Psoas muscle (tissue), 8 donors: ENCODE data around the gene PRKCD. TPM values are rescaled to one million over a fixed set of nuclear protein-coding genes. Genes with fewer than 3 reads are reported as not detected.

Source experiments
- ATAC-seq, 4 donors: fragments of 200-7000 bp; cut with Tn5 transposase; one replicate each; pipeline ENCODE4 v1.9.1; 2020; ENCODE audit warnings: moderate library complexity in 3 of 4, mild to moderate bottlenecking in 2 of 4
- DNase-seq, 2 donors: peaks; one replicate each; pipeline ENCODE4 v3.0.0-alpha.2; 2020
- H3K27ac ChIP-seq: fragments of 200-600 bp; one replicate; pipeline ENCODE4 v1.8.0; 2022
- H3K27me3 ChIP-seq, 3 donors: fragments of 200-600 bp in 1 of 3; one replicate each; pipeline versions ENCODE4 v1.6.1 to v1.8.0; 2013 to 2022; ENCODE audit warnings: low read length in 2 of 3, mild to moderate bottlenecking in 2 of 3, moderate library complexity in 1 of 3; ENCODE audit not compliant: insufficient read depth in 3 of 3
- H3K36me3 ChIP-seq, 2 donors: fragments of 200-600 bp in 1 of 2; one replicate each; pipeline versions ENCODE4 v1.6.1 to v1.8.0; 2013 to 2022; ENCODE audit warnings: low read depth in 1 of 2, mild to moderate bottlenecking in 1 of 2, moderate library complexity in 1 of 2; ENCODE audit not compliant: insufficient read depth in 1 of 2
- H3K4me1 ChIP-seq: fragments of 200-600 bp; one replicate; pipeline ENCODE4 v1.8.0; 2022
- H3K4me3 ChIP-seq: fragments of 200-600 bp; one replicate; pipeline ENCODE4 v1.8.0; 2022; ENCODE audit warnings: mild to moderate bottlenecking
- H3K9me3 ChIP-seq: fragments of 200-600 bp; one replicate; pipeline ENCODE4 v1.8.0; 2022
- CTCF ChIP-seq: fragments of 200-600 bp; IDR thresholded peaks from one replicate; pipeline ENCODE4 v1.8.0; 2022; ENCODE audit warnings: antibody characterized with exemption
- WGBS, 3 donors: extraction: QIAGEN DNeasy Blood & Tissue Kit; methylation state at CpG; one replicate each; pipeline versions ENCODE4 v1.1.6 to v1.1.7; 2013; 5-methylcytosine and 5-hydroxymethylcytosine counted together
- intact Hi-C, 2 donors: fragments of 100-400 bp; cut with DNase I; formaldehyde crosslinking; loops; one replicate each; pipeline versions ENCODE4 v1.11.0 to v1.14.2; 2022
- polyA plus RNA-seq, 3 donors: library from polyadenylated mRNA; stranded (reverse); fragments of 200-250 nt; gene quantifications; one replicate each; pipeline ENCODE4 v1.2.3, GENCODE V29; 2013
- total RNA-seq, 4 donors: library from RNA; stranded (reverse); fragmentation: NEBNext Ultra II Directional in 2 of 4; extraction: Animal tissue kit (Norgen Biotek cat#: 25700) in 2 of 4; gene quantifications; one replicate each; pipeline versions ENCODE4 v1.2.1 to v1.2.4, GENCODE V29; 2021 to 2023
- donor health status: healthy with polysubstance abuse.
- donor health status: DM: no; HTN: no; CAD: no; lungs with moderate emphysema.
- donor health status: Bipolar disorder and iron deficiency.
- donor health status: healthy.
- donor health status: DM: yes; HTN: yes; CAD: no.
- donor health status: DM: no; HTN: no; CAD: no.
- donor health status: DM: no; HTN: no; CAD: no.
- donor health status: DM: yes; HTN: yes; CAD: no.

PRKCD gene
- total and polyA plus RNA-seq, 7 donors, result 3.2 to 8.4 (median 4.4) TPM

DNA sequence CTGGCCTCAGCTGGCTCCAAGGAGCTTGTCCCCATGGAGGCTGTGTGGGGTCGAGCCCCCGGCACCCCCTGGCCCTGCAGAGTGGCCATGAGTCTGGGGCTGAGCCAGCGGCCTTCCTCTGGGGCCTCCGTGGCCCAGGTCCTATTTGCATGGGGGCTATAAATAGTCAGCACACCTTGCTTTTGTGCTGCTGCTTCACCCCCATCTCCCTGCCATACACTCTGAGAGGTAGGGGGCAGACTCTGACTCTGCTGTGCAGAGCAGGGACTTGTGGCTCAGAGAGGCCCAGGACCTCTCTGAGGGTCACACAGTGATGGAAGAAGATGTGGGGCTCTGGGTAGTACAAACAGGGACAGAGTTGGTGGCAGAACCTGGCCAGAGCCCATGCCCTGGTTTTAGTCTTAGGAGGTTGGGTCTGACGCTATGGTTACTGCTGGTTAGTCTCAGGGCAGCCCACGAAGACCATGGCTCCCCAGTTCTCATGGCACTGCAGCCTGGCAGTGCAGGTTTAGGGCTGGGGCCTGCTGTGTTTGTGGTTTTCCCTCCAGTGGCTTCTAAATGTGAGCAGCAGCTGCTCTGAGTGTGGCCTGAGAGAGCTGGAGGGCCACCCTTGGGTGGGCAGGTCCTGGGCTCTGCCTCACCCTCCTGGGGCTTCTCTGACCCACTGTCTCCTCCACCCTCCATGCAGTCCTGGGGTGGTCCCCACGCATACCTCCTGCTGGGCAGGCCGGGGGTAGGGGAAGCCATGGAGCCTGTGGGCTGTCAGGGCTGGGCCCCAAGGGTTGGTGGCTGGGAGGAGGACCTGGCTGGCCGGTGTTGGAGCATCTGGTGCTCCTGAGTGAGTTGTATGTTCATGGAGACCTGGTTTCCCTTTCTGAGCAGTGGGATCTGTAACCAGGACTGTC lies 13.6 kb downstream of the PRKCD start:
- H3K27me3 ChIP-seq, result no peaks in the 10 kb centered on the region
- DNase-seq (no peak), ATAC-seq (no peak)
- H3K4me3 ChIP-seq, result no peak overlapping the region
- H3K36me3 ChIP-seq, result peaks cover 0 to 10% of the 10 kb centered on the region in 2 donors
- H3K27ac ChIP-seq, result no peak overlapping the region
- TF ChIP-seq CTCF, result no peak
- H3K4me1 ChIP-seq, result no peaks in the 10 kb centered on the region
- H3K9me3 ChIP-seq, result no peaks in the 10 kb centered on the region
- 68 to 87% (median 76%) methylated on average over 9 of the region's 9 CpGs for WGBS, 3 donors
- intact Hi-C loops, result no loop called here

DNA sequence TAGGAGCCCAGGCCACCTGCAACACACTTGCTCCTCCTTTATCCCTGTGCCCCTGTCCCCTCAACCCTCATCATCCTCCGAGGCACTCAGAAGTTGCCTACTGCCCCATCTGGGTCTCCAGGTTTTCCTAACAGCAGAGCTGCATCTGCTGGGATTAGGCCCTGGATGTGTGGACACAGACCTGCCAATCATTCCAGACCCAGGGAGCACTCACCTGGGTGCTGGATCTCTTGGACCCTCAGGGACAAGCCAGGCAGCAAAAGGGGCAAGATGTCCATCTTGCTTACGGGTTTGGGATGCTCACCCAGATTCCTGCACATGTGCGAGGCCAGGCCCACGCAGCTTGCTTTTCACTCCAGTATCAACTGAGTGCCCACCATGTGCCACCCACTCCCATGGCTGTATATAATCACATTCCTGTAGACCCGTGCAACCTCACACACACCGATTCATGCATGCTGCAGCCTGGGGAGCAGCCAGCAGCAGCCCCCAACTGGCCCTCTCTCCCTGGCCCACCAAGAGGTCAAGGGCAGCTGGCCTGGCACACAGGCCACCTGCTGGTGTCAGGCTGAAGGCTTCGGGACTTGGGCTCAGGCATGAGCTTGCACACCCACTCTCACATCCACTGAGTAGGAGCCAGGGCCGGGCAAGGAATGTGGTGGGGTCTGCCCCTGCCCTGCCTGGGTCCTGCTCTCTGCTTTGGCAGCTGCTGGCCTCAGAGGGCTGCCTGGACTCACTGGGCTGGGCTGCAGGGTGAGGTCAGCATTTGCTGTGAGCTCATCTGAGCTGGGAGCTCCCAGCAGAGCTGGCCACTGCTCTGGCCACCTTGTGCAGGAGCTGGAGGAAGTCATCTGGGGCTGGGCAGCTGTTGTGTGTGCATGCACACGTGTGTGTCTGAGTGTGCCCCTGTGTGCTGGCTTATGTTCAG lies 14.9 kb downstream of the PRKCD start:
- no peak for TF ChIP-seq CTCF
- Histone ChIP-seq H3K4me3 (no peak overlapping the region), H3K27me3 (no peaks in the 10 kb centered on the region), H3K36me3 (peaks cover 0 to 17% of the 10 kb centered on the region in 2 donors), H3K27ac (no peak overlapping the region), H3K4me1 (no peaks in the 10 kb centered on the region), H3K9me3 (no peaks in the 10 kb centered on the region)
- no peak for DNase-seq
- intact Hi-C loops, result no loop called here
- WGBS, 3 donors, result 62 to 75% (median 72%) methylated on average over 9 of the region's 9 CpGs
- ATAC-seq, result no peak

- TF ChIP-seq CTCF, result no peak
- ATAC-seq (no peak), DNase-seq (no peak)
- Histone ChIP-seq H3K27ac (no peak overlapping the region), H3K4me3 (no peak overlapping the region), H3K36me3 (peaks cover 0 to 19% of the 10 kb centered on the region in 2 donors), H3K4me1 (no peaks in the 10 kb centered on the region), H3K9me3 (no peaks in the 10 kb centered on the region), H3K27me3 (no peaks in the 10 kb centered on the region)
- WGBS, 3 donors, result 96 to 97% (median 97%) methylated on average over 15 of the region's 15 CpGs
- intact Hi-C loops, result no loop called here
These were observed 17.2 kb downstream of the PRKCD start for GRCh38 chr3:53178246-53178645.

GRCh38 chr3:53179580-53179979 lies 18.6 kb downstream of the PRKCD start:
- ATAC-seq, result no peak
- intact Hi-C loops, result no loop called here
- H3K27ac ChIP-seq, result no peak overlapping the region
- no peak for TF ChIP-seq CTCF
- no peak overlapping the region for H3K4me3 ChIP-seq
- no peaks in the 10 kb centered on the region for H3K9me3 ChIP-seq
- H3K27me3 ChIP-seq, result no peaks in the 10 kb centered on the region
- H3K36me3 ChIP-seq, result peaks cover 0 to 21% of the 10 kb centered on the region in 2 donors
- 93 to 94% (median 94%) methylated on average over 19 to 20 of the region's 20 CpGs for WGBS, 3 donors
- no peak for DNase-seq
- H3K4me1 ChIP-seq, result no peaks in the 10 kb centered on the region
